Upper lobe of left lung (tissue), 4 donors: ENCODE results near the gene PALS1.

Experiments
- CTCF ChIP-seq, 6 experiments: fragments of 450-650 bp in 4 of 6; fragments of 200-600 bp in 2 of 6; sonication (generic) in 2 of 6; IDR thresholded peaks; one replicate each; pipeline ENCODE4 v1.5.1; 2016 to 2019; ENCODE audit warnings: antibody characterized with exemption in 6 of 6
- EP300 ChIP-seq, 4 donors: sonication (generic); formaldehyde crosslinking; IDR thresholded peaks; one replicate each; pipeline ENCODE4 v1.5.1; 2017; ENCODE audit warnings: antibody characterized with exemption in 4 of 4, control low read depth in 2 of 4
- POLR2A ChIP-seq, 4 donors: fragments of 450-650 bp; IDR thresholded peaks; one replicate each; pipeline ENCODE4 v1.5.1; 2016 to 2017; ENCODE audit warnings: antibody characterized with exemption in 4 of 4, mild to moderate bottlenecking in 2 of 4
- POLR2AphosphoS5 ChIP-seq, 2 donors: sonication (generic); formaldehyde crosslinking; IDR thresholded peaks; one replicate each; pipeline ENCODE4 v1.5.1; 2017; ENCODE audit warnings: antibody characterized with exemption in 2 of 2

- no peak for TF ChIP-seq CTCF (IDR thresholded peaks at IDR 0.05)
- TF ChIP-seq POLR2AphosphoS5 (IDR thresholded peaks at IDR 0.05), result no peak
- TF ChIP-seq EP300 (IDR thresholded peaks at IDR 0.05), result no peak
- no peak for TF ChIP-seq POLR2A (IDR thresholded peaks at IDR 0.05)
Observed at GRCh38 chr14:67269298-67270060, 28.2 kb downstream of the PALS1 start.
